DOHH2 (cell line): ENCODE measurements around the gene EVPL.

Source experiments
- H3F3A ChIP-seq: fragments of 200-600 bp; sonication (generic), shearing (Covaris generic); 2 replicates; pipeline ENCODE4 v1.6.0; 2016; ENCODE audit warnings: antibody characterized with exemption, mild to moderate bottlenecking; ENCODE audit not compliant: control insufficient read depth, insufficient read depth
- H3K27ac ChIP-seq: fragments of 200-600 bp; sonication (generic); 2 replicates; pipeline ENCODE4 v1.5.1; 2014; ENCODE audit warnings: low read depth, mild to moderate bottlenecking, low read length, moderate library complexity
- H3K27me3 ChIP-seq: fragments of 200-600 bp; sonication (generic); 2 replicates; pipeline ENCODE4 v1.6.1; 2014; ENCODE audit warnings: mild to moderate bottlenecking, low read length, mixed read lengths; ENCODE audit not compliant: control insufficient read depth
- H3K36me3 ChIP-seq: fragments of 200-600 bp; sonication (generic); 2 replicates; pipeline ENCODE4 v1.6.1; 2014; ENCODE audit warnings: mild to moderate bottlenecking, low read length, moderate library complexity, mixed read lengths; ENCODE audit not compliant: control insufficient read depth
- H3K4me1 ChIP-seq: fragments of 200-600 bp; sonication (generic); 2 replicates; pipeline ENCODE4 v1.6.1; 2014; ENCODE audit warnings: mild to moderate bottlenecking, low read length, mixed read lengths; ENCODE audit not compliant: control insufficient read depth
- H3K4me2 ChIP-seq: fragments of 200-600 bp; sonication (generic); 2 replicates; pipeline ENCODE4 v1.6.0; 2014; ENCODE audit warnings: mild to moderate bottlenecking, low read length, moderate library complexity
- H3K4me3 ChIP-seq: fragments of 200-600 bp; sonication (generic); 2 replicates; pipeline ENCODE4 v1.5.1; 2014; ENCODE audit warnings: mild to moderate bottlenecking, low read length, mixed read lengths
- H3K79me2 ChIP-seq: fragments of 200-600 bp; sonication (generic); 2 replicates; pipeline ENCODE4 v1.6.1; 2014; ENCODE audit warnings: mild to moderate bottlenecking, low read length, mixed read lengths; ENCODE audit not compliant: control insufficient read depth
- H3K9me2 ChIP-seq: fragments of 200-600 bp; sonication (generic); replicated peaks from 2 replicates; pipeline ENCODE4 v1.6.1; 2014; ENCODE audit warnings: mild to moderate bottlenecking, low read length, mixed read lengths; ENCODE audit not compliant: control insufficient read depth
- H3K9me3 ChIP-seq: fragments of 200-600 bp; sonication (generic); 2 replicates; pipeline ENCODE4 v1.6.1; 2014; ENCODE audit warnings: antibody characterized with exemption, low read length, mixed read lengths; ENCODE audit not compliant: control insufficient read depth, insufficient read depth
- H4K20me1 ChIP-seq: fragments of 200-600 bp; sonication (generic); 2 replicates; pipeline ENCODE4 v1.6.0; 2014; ENCODE audit warnings: low read depth, mild to moderate bottlenecking, antibody characterized with exemption, low read length, moderate library complexity; ENCODE audit not compliant: control insufficient read depth, insufficient read depth
- EZH2phosphoT487 ChIP-seq: fragments of 200-600 bp; sonication (generic); IDR thresholded peaks from 2 replicates; pipeline ENCODE4 v1.6.1; 2017; ENCODE audit warnings: borderline replicate concordance, mild to moderate bottlenecking, antibody characterized with exemption, low read length, moderate library complexity, mixed read lengths
- TF ChIP-seq, protein P1 (sequence below): fragments of 200-600 bp; sonication (generic); IDR thresholded peaks from one replicate; pipeline ENCODE4 v1.5.1; 2014; ENCODE audit warnings: antibody characterized with exemption, mild to moderate bottlenecking, low read depth, low read length; ENCODE audit not compliant: poor library complexity, severe bottlenecking

The EVPL gene

DNA sequence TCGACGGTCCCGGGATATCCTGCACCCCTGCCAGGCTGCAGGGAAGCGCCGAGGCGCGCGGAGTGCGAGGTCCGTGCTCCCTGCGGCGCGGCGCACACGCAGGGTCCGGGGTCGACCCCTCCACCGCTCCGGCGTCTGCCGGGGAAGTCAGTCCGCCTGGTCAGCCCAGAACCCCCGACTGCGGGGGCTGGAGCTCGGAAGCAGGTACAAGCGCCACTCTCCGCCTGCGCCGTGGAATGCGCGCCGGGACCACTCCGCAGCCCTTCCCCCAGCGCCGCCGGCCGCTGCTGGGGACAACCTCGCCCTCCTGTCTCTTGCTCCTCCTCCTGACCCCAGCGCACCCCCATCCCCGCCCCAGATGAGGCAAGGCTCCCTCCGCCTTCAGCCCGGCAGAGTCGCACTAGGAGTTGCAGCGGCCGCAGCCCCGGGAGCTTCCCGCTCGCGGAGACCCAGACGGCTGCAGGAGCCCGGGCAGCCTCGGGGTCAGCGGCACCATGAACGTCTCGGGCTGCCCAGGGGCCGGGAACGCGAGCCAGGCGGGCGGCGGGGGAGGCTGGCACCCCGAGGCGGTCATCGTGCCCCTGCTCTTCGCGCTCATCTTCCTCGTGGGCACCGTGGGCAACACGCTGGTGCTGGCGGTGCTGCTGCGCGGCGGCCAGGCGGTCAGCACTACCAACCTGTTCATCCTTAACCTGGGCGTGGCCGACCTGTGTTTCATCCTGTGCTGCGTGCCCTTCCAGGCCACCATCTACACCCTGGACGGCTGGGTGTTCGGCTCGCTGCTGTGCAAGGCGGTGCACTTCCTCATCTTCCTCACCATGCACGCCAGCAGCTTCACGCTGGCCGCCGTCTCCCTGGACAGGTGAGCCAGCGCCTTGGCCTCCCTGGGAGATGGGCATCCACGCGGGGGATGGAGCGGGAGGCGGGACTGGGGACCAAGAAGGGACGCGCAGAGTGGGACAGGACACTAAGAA lies 47.6 kb upstream of the EVPL start, which contains the start of gene GALR2:
TSS of gene GALR2 (plus strand) at position 392 of the 974 bp plus-strand sequence. CDS start at position 495, 103 bp downstream.
- Histone ChIP-seq H3K9me3 (no peaks in the 10 kb centered on the region), H3K27me3 (peaks cover 24% of the 10 kb centered on the region), H3F3A (peaks cover 9% of the 10 kb centered on the region), H3K36me3 (peaks cover 13% of the 10 kb centered on the region), H3K79me2 (peaks cover 34% of the 10 kb centered on the region), H3K4me3 (no peak within 1 kb of the TSS), H3K4me1 (peaks cover 21% of the 10 kb centered on the region), H4K20me1 (peaks cover 10% of the 10 kb centered on the region; the same call in 1 of the 2 replicates), H3K4me2 (no peak within 1 kb of the TSS), H3K27ac (no peak within 1 kb of the TSS), H3K9me2 (no peaks in the 10 kb centered on the region)
- TF ChIP-seq EZH2phosphoT487: no peak
- TF ChIP-seq, protein P1, sequence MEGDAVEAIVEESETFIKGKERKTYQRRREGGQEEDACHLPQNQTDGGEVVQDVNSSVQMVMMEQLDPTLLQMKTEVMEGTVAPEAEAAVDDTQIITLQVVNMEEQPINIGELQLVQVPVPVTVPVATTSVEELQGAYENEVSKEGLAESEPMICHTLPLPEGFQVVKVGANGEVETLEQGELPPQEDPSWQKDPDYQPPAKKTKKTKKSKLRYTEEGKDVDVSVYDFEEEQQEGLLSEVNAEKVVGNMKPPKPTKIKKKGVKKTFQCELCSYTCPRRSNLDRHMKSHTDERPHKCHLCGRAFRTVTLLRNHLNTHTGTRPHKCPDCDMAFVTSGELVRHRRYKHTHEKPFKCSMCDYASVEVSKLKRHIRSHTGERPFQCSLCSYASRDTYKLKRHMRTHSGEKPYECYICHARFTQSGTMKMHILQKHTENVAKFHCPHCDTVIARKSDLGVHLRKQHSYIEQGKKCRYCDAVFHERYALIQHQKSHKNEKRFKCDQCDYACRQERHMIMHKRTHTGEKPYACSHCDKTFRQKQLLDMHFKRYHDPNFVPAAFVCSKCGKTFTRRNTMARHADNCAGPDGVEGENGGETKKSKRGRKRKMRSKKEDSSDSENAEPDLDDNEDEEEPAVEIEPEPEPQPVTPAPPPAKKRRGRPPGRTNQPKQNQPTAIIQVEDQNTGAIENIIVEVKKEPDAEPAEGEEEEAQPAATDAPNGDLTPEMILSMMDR: no peak

DNA sequence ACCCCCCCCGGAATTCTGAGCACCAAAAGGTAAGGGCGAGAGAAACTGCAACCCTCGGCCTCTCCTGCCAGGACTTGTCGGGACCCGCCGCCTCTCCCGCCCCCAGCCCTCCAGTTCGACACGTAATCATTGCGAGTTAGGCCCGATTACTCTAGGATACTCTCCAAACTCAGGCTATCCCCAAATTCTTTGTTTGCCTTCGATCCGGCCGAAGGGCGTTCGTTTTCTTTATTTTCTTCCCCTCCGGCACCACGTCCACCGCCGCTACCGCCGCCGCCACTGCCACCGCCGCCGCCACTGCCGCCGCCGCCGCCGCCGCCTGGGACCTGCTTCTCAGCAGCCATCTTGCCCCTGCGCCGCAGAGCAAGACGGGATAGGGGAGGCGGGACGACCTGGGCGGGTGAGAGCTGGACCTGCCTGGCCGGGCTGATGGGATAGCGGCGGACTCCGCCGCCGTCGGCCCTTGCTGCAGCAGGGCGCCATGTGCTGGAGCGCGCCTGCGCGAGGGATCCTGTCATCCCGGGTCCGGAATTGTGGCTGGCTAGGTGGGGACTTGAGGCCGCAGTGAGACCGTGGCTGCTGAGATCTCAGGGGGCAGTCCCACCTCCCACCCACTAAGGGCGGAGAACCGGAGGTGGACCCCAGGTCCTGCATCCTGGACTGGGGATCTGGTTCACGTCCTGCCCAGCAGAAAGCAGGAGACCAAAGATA lies 45.2 kb upstream of the EVPL start, which contains the start of gene SRP68:
TSS of gene SRP68 (minus strand) at position 370 of the 711 bp plus-strand sequence. CDS start at position 344, 26 bp downstream.
- Histone ChIP-seq H3K79me2 (peaks cover 56% of the 10 kb centered on the region), H3K27ac (peak within 1 kb of the TSS; percentile 68), H3K4me1 (peaks cover 21% of the 10 kb centered on the region), H3K4me2 (peak within 1 kb of the TSS; percentile 86), H3K4me3 (peak within 1 kb of the TSS; percentile 96), H4K20me1 (peaks cover 10% of the 10 kb centered on the region; the same call in 1 of the 2 replicates), H3K27me3 (peaks cover 10% of the 10 kb centered on the region), H3K36me3 (peaks cover 28% of the 10 kb centered on the region), H3K9me3 (no peaks in the 10 kb centered on the region), H3F3A (peaks cover 9% of the 10 kb centered on the region), H3K9me2 (no peaks in the 10 kb centered on the region)
- TF ChIP-seq, protein P1: no peak
- TF ChIP-seq EZH2phosphoT487: no peak

DNA sequence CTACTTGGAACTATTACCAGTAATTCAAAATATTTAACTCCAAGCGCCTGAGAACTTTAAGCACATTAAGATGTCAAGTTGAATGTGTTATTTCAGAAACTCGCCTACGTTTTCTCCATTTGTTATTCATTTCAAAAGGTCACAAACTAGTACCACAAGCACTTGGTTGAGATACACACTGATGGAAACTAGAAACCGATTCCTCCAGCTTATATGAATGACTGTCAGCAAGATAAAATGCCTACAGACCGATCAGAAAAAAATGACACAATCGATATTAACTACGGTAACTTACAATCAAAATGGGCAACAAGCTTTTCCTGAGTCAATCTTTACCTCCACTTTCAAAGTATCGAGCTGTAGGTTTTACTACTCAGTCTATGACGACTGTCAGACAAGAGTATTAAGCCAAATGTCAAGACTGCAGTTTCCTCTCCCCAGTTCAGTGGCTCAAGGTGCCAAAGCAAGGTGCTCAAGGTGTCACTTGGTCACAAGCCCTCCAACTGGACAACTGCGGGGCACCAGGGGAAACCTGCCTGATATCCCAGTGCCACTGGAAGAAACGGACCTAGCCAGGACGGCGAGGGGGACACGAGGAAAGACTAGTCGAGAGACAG lies 44.5 kb upstream of the EVPL start:
- H3K4me3 ChIP-seq: peak overlapping the region; percentile 96
- no peaks in the 10 kb centered on the region for H3K9me2 ChIP-seq
- peaks cover 10% of the 10 kb centered on the region; the same call in 1 of the 2 replicates for H4K20me1 ChIP-seq
- peaks cover 5% of the 10 kb centered on the region for H3K27me3 ChIP-seq
- H3K4me1 ChIP-seq: peaks cover 21% of the 10 kb centered on the region
- peaks cover 9% of the 10 kb centered on the region for H3F3A ChIP-seq
- peaks cover 59% of the 10 kb centered on the region for H3K79me2 ChIP-seq
- H3K4me2 ChIP-seq: peak overlapping the region; percentile 86
- H3K27ac ChIP-seq: peak overlapping the region; percentile 68
- H3K36me3 ChIP-seq: peaks cover 34% of the 10 kb centered on the region
- H3K9me3 ChIP-seq: no peaks in the 10 kb centered on the region
- no peak for TF ChIP-seq EZH2phosphoT487
- TF ChIP-seq, protein P1: no peak
